GM19397 (cell line): ENCODE measurements around the gene HMCN1.

ENCODE experiments used
- ATAC-seq: cut with Tn5 transposase; IDR thresholded peaks from one replicate; pipeline ENCODE4 v1.9.1; 2021; ENCODE audit warnings: mild to moderate bottlenecking, moderate library complexity; ENCODE audit not compliant: unreplicated experiment

HMCN1 gene

DNA sequence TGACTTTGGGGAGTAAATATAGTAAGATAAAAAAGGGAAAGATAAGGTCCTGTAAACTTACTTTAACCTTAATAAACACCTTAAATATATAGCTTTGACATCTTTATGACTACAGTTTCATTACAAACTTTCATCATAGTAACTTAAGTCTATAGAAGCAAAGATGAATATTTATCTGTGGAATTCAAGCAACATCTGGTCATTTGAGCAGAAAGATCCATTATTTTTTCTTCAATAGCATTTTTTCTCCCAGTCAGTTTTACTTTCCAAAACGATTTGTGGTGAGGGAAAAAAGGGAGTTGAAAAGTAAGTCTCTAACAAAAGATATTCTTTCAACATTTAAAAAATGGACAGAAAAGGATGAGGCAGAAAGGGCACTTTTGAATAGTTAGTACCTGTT lies 69.0 kb downstream of the HMCN1 start:
- ATAC-seq: no peak

DNA sequence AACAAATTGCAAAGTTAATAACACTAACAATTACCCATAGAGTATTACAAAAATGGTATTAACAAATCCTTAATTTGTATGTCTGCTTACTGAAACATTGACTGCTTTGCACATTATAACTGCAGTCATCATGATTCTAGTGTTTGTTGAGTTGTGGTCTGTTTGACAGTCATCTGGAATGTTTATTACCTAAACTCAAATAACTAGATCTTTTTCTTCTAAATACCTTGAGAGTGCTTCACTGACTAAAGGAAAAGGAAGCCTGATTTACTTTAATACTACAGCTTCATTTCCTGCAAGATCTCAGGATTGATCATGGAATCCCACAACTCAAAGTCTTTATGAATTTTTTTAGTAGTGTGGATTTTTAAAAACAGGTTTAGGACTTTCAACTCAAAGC lies 70.0 kb downstream of the HMCN1 start:
- no peak for ATAC-seq

DNA sequence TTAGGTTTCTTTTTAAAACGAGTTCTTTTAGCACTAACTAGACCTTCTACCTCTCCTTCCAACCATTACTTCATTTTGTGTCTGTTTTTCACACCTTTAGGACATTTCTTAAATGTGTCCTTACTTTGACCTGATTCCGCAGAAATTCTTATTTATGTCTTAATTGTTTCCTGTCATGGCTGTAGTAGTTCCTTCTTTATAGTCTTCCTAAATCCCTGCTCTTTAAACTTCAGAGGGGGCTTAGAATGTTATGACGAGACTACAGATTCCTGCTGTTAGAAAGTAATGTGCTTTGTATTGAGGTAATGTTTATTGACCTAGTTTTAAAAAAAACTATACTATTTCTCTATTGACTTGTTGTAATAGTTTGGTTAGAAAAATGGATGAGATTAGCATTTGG lies 70.4 kb downstream of the HMCN1 start:
- no peak for ATAC-seq

DNA sequence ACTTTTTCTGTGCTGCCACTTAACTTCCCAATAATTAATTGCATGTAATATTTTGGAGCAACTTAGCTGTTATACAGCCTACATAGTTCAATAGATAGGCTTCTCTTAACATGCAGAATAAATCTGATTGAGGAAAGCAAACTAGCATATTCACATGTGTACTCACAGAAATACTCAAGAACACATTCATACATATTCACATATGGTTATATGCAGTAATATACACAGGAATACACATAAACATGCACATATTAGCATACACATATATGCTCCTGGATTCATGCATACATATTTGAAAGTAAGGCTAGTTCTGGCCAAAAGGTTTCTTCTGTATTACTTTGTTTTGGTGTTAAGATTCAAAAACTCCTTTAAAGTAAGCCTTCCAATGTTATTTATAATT lies 73.1 kb downstream of the HMCN1 start:
- ATAC-seq: no peak

GRCh38 chr1:185808631-185809030 lies 74.4 kb downstream of the HMCN1 start:
- no peak for ATAC-seq

- ATAC-seq: no peak
These were observed 77.0 kb downstream of the HMCN1 start for GRCh38 chr1:185811073-185811709.

- no peak for ATAC-seq
These were observed 78.7 kb downstream of the HMCN1 start for GRCh38 chr1:185812934-185813333.

- ATAC-seq: no peak
These were observed 79.3 kb downstream of the HMCN1 start for GRCh38 chr1:185813401-185813979.

GRCh38 chr1:185816460-185816859 lies 82.3 kb downstream of the HMCN1 start:
- ATAC-seq: no peak

DNA sequence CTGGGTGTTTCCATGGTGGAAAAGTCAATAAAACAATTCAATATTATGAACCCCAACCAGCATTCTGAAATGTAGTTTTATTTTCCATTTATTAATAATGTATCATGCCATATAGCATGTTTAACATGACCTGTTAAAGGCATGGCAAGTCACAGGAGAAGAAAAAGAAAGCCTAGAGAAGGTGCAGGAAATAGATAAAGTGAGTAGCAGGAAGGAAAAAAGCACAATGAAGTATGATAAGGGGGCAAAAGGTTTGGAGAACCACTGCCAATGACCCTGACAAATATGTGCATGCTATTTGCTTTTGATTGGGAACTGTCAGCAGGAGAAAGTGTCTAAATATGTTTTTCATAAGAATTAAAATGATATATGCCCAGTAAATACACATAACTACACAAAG lies 85.6 kb downstream of the HMCN1 start:
- no peak for ATAC-seq

DNA sequence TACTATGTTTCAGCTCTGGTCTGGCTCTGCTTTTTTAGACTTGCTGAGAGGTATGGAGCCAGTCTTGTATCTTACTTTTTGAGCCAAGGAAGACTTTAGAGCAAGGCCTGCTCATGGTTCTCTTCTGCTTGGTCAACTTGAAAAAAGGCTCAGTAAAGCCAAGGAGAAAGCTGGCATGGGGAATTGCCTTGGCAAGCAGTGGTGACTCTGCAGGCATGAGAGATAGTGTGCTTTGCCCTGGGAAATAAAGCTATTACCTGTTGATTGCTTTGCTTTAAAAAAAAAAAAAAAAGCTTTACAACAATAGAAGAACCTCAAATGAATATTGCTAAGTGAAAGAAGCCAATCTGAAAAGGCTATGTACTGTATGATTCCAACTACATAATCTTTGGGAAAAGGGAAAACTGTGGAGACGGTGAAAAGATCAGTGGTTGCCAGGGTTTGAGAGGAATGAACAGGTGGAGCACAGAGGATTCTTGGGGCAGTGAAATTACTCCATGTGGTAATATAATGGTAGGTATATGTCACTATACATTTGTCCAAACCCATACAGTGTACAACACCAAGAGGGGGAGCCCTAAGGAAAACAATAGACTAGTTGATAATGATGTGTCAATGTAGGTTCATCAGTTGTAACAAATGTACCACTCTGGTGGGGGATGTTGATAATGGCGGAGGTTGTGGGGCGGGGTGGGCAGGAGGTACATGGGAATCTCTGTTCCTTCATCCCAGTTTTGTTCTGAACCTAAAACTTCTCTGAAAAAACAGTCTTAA lies 87.6 kb downstream of the HMCN1 start:
- ATAC-seq: no peak

GRCh38 chr1:185823467-185823866 lies 89.3 kb downstream of the HMCN1 start:
- ATAC-seq: no peak

DNA sequence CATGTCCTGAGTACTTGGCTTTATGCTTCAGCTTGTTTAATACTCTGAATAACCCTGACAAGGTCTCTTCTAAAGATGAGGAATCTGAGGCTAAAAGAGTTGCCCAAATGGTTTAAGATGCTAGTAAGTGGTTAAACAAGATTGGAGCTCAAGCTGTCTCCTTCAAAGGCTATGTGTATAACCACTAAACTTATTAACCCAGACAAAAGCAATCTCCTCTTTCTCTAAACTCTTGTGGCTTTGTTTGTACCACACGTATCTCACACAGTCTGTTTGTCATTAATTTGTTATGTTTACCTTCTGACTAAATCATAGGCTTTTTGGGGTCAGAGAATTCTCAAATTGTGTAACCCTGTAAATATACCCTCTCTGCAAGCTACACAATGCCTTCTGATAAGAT lies 89.9 kb downstream of the HMCN1 start:
- ATAC-seq: no peak

DNA sequence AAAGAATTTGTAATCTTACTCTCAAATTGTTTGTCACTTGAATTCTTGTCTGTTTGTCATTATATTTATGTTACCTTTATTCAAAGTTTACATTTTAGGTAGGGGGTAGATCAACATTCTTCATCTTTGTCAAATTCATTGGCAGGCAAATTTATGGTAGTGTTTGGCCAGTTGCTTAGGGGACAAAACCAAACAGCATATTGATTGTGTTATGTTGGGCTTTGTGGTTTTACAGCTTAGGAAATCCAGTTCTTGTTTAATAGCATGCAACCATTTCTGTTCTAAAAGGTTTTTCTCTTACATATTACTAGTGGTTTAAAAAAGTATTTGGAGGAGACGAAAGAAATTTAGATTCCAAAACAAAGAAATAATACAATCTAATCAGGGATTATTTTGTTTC lies 91.4 kb downstream of the HMCN1 start:
- no peak for ATAC-seq

DNA sequence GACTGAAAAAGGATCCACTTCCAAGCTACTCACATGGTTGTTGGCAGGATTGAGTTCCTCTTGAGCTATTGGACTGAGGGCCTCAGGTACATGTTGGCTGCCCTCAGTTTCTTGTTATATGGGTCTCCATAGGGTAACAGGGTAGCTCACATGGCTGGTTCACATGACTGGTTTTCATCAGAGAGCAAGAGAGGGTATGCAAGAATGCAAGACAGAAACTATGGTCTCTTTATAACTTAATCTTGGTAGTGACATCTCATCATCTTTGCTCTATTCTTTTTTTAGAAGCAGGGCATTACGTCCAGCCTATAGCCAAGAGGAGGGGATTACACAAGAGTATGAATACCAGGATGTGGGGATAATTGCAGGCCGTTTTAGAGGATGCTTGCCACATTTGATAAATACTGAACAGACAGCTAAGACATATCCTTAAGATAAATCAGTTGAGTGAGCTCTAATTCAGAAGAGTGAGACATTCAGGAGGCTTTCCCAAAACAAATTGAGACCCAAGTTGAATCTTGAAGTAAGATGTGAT lies 100.2 kb downstream of the HMCN1 start:
- ATAC-seq: no peak

GRCh38 chr1:185835191-185835590 lies 101.0 kb downstream of the HMCN1 start:
- no peak for ATAC-seq

- no peak for ATAC-seq
These were observed 103.5 kb downstream of the HMCN1 start for GRCh38 chr1:185837711-185838110.

- no peak for ATAC-seq
These were observed 103.9 kb downstream of the HMCN1 start for GRCh38 chr1:185838111-185838510.

GRCh38 chr1:185840880-185841279 lies 106.7 kb downstream of the HMCN1 start:
- ATAC-seq: no peak

GRCh38 chr1:185843297-185843869 lies 109.2 kb downstream of the HMCN1 start:
- no peak for ATAC-seq

- no peak for ATAC-seq
These were observed 109.8 kb downstream of the HMCN1 start for GRCh38 chr1:185843986-185844385.
